H1 (cell line): ENCODE results near the gene SCG2. TPM values are rescaled to one million over a fixed set of nuclear protein-coding genes. Genes with fewer than 3 reads are reported as not detected.
"Not testable (repeated sequence)": the region's sequence is repeated elsewhere in the genome, so short reads cannot be mapped to it uniquely, and the experiment has no call there.

Experiments
- CTCF ChIA-PET: fragments of 300-600 bp; sonication (Branson Sonifier 250); formaldehyde crosslinking; loops from one replicate; lab custom pipeline; 2021; ENCODE audit not compliant: partially characterized antibody; lab: Charles Lee
- POLR2A ChIA-PET: fragments of 300-600 bp; sonication (Branson Sonifier 250); formaldehyde crosslinking; loops from one replicate; lab custom pipeline; 2021; ENCODE audit warnings: inconsistent platforms; ENCODE audit not compliant: partially characterized antibody; lab: Charles Lee
- DNase-seq, 2 experiments: peaks; one replicate each; pipeline versions ENCODE4 v3.0.0 to v3.0.0-alpha.2; 2010 to 2022; ENCODE audit warnings: low spot score in 2 of 2, low read depth in 1 of 2, mixed read lengths in 1 of 2
- FAIRE-seq: peaks from 2 replicates; lab custom pipeline; 2011; peaks lifted over from hg19 to GRCh38; lab: Jason Lieb, UNC
- H2AFZ ChIP-seq: 2 replicates; pipeline ENCODE4 v1.8.1; 2012; ENCODE audit warnings: low read length, inconsistent platforms
- H2AK5ac ChIP-seq: 2 replicates; pipeline ENCODE4 v1.6.1; 2013; ENCODE audit warnings: low read depth, low read length
- H2BK120ac ChIP-seq: replicated peaks from 2 replicates; pipeline ENCODE3; 2013; ENCODE audit warnings: low read depth, low read length, inconsistent platforms
- H2BK12ac ChIP-seq: 2 replicates; pipeline ENCODE4 v1.6.1; 2013; ENCODE audit warnings: low read depth, low read length
- H2BK15ac ChIP-seq: 2 replicates; pipeline ENCODE4 v1.6.1; 2013; ENCODE audit warnings: low read length
- H2BK20ac ChIP-seq: 2 replicates; pipeline ENCODE4 v1.6.1; 2013; ENCODE audit warnings: low read length
- H2BK5ac ChIP-seq: 2 replicates; pipeline ENCODE4 v1.6.1; 2013; ENCODE audit warnings: low read depth, low read length
- H3K14ac ChIP-seq: 2 replicates; pipeline ENCODE4 v1.6.1; 2013; ENCODE audit warnings: inconsistent platforms; ENCODE audit not compliant: insufficient read length
- H3K18ac ChIP-seq: 2 replicates; pipeline ENCODE4 v1.6.1; 2013; ENCODE audit warnings: low read length; ENCODE audit errors: extremely low read depth
- H3K23ac ChIP-seq: 2 replicates; pipeline ENCODE4 v1.6.1; 2013; ENCODE audit warnings: inconsistent platforms; ENCODE audit not compliant: insufficient read length
- H3K23me2 ChIP-seq: 2 replicates; pipeline ENCODE4 v1.6.1; 2013; ENCODE audit warnings: low read depth, low read length
- H3K27ac ChIP-seq: 2 replicates; pipeline ENCODE4 v1.6.1; 2011; ENCODE audit warnings: low read depth, low read length, inconsistent platforms
- H3K27me3 ChIP-seq, 4 experiments: replicated peaks in 1 of 4; 1 replicate in 1 of 4; 2 replicates in 3 of 4; pipeline versions ENCODE4 v1.6.1 to v1.8.1; 2011 to 2013; ENCODE audit warnings: low read length in 3 of 4, mild to moderate bottlenecking in 3 of 4, inconsistent platforms in 2 of 4, mixed read lengths in 2 of 4, moderate library complexity in 1 of 4; ENCODE audit not compliant: control insufficient read depth in 3 of 4, insufficient read depth in 3 of 4; ENCODE audit errors: extremely low read depth in 1 of 4
- H3K36me3 ChIP-seq, 4 experiments: 2 replicates each; pipeline versions ENCODE4 v1.6.1 to v1.8.1; 2011 to 2013; ENCODE audit warnings: mild to moderate bottlenecking in 4 of 4, low read length in 3 of 4, moderate library complexity in 2 of 4, control low read depth in 1 of 4, inconsistent platforms in 1 of 4; ENCODE audit not compliant: insufficient read depth in 4 of 4, control insufficient read depth in 2 of 4
- H3K4ac ChIP-seq: replicated peaks from 2 replicates; pipeline ENCODE3; 2013; ENCODE audit warnings: low read length, low read depth, mixed read lengths, inconsistent platforms; ENCODE audit not compliant: insufficient read length
- H3K4me1 ChIP-seq, 4 experiments: replicated peaks in 1 of 4; 1 replicate in 1 of 4; 2 replicates in 3 of 4; pipeline versions ENCODE4 v1.6.1 to v1.8.1; 2011 to 2013; ENCODE audit warnings: low read length in 3 of 4, inconsistent platforms in 2 of 4, mixed read lengths in 1 of 4; ENCODE audit not compliant: insufficient read depth in 4 of 4, control insufficient read depth in 3 of 4
- H3K4me2 ChIP-seq, 2 experiments: 2 replicates each; pipeline versions ENCODE4 v1.6.1 to v1.8.1; 2011 to 2013; ENCODE audit warnings: low read depth in 2 of 2, low read length in 2 of 2, control low read depth in 1 of 2, inconsistent platforms in 1 of 2, mild to moderate bottlenecking in 1 of 2; ENCODE audit not compliant: insufficient read depth in 1 of 2
- H3K4me3 ChIP-seq, 4 experiments: fragments of 200-600, 300-600 bp in 1 of 4; sonication (generic), shearing (Covaris generic), sonication (Bioruptor Twin) in 1 of 4; 2 replicates each; pipeline versions ENCODE4 v1.5.1 to v1.8.1; 2011 to 2016; ENCODE audit warnings: low read length in 4 of 4, low read depth in 3 of 4, control low read depth in 2 of 4, inconsistent platforms in 2 of 4, mild to moderate bottlenecking in 2 of 4, mixed read lengths in 1 of 4, moderate library complexity in 1 of 4; ENCODE audit not compliant: insufficient read depth in 2 of 4; ENCODE audit errors: extremely low read depth in 1 of 4
- H3K56ac ChIP-seq: replicated peaks from 2 replicates; pipeline ENCODE3; 2013; ENCODE audit warnings: low read depth, mild to moderate bottlenecking, mixed read lengths, low read length, inconsistent platforms; ENCODE audit not compliant: insufficient read length
- H3K79me1 ChIP-seq: 2 replicates; pipeline ENCODE4 v1.6.1; 2013; ENCODE audit warnings: low read depth, low read length, control low read depth
- H3K79me2 ChIP-seq, 2 experiments: 2 replicates each; pipeline versions ENCODE4 v1.6.1 to v1.8.1; 2012 to 2013; ENCODE audit warnings: low read length in 2 of 2, mild to moderate bottlenecking in 2 of 2, inconsistent platforms in 1 of 2; ENCODE audit not compliant: insufficient read depth in 2 of 2, control insufficient read depth in 1 of 2
- H3K9ac ChIP-seq, 4 experiments: replicated peaks in 1 of 4; 1 replicate in 1 of 4; 2 replicates in 3 of 4; pipeline versions ENCODE4 v1.6.1 to v1.8.1; 2011 to 2013; ENCODE audit warnings: low read depth in 3 of 4, low read length in 3 of 4, control low read depth in 2 of 4, mild to moderate bottlenecking in 2 of 4, moderate library complexity in 2 of 4, inconsistent platforms in 1 of 4; ENCODE audit errors: extremely low read depth in 1 of 4
- H3K9me3 ChIP-seq, 2 experiments: 2 replicates each; pipeline versions ENCODE4 v1.6.1 to v1.8.1; 2012 to 2013; ENCODE audit warnings: mild to moderate bottlenecking in 2 of 2, moderate library complexity in 2 of 2, control low read depth in 1 of 2, inconsistent platforms in 1 of 2, low read depth in 1 of 2, low read length in 1 of 2, mixed read lengths in 1 of 2; ENCODE audit not compliant: insufficient read depth in 2 of 2
- H4K20me1 ChIP-seq, 2 experiments: replicated peaks in 1 of 2; 2 replicates each; pipeline versions ENCODE3 to v1.8.1; 2011 to 2013; ENCODE audit warnings: inconsistent platforms in 2 of 2, low read length in 2 of 2, mild to moderate bottlenecking in 1 of 2; ENCODE audit not compliant: insufficient read depth in 2 of 2, control insufficient read depth in 1 of 2
- H4K5ac ChIP-seq: 2 replicates; pipeline ENCODE4 v1.6.1; 2013; ENCODE audit warnings: low read length, low read depth, mixed read lengths, inconsistent platforms; ENCODE audit not compliant: insufficient read length
- H4K8ac ChIP-seq: 2 replicates; pipeline ENCODE4 v1.8.0; 2013; ENCODE audit warnings: mild to moderate bottlenecking, moderate library complexity, low read length, inconsistent platforms; ENCODE audit not compliant: insufficient read depth; ENCODE audit errors: extremely low read depth
- H4K91ac ChIP-seq: replicated peaks from 2 replicates; pipeline ENCODE3; 2013; ENCODE audit warnings: low read length, mixed read lengths, inconsistent platforms; ENCODE audit not compliant: insufficient read length
- POLR2A ChIP-seq, 2 experiments: IDR thresholded peaks; 1 replicate in 1 of 2; 2 replicates in 1 of 2; pipeline ENCODE4 v1.6.1; 2011; ENCODE audit warnings: low read depth in 2 of 2, low read length in 2 of 2, mild to moderate bottlenecking in 2 of 2; ENCODE audit errors: control extremely low read depth in 1 of 2
- POLR2AphosphoS5 ChIP-seq: IDR thresholded peaks from 2 replicates; pipeline ENCODE4 v1.6.1; 2011; ENCODE audit warnings: low read depth, low read length
- WGBS, 2 experiments: shearing (Covaris generic) in 1 of 2; methylation state at CpG; one replicate each; pipeline versions ENCODE4 v1.1.6 to v1.1.7; 2013 to 2015; ENCODE audit warnings: low lambda C conversion rate in 2 of 2, mixed read lengths in 2 of 2, inconsistent platforms in 1 of 2, low coverage in 1 of 2, missing lambda C conversion rate in 1 of 2; ENCODE audit not compliant: insufficient replicate concordance in 2 of 2, insufficient coverage in 1 of 2, insufficient read length in 1 of 2; ENCODE audit errors: extremely low coverage in 1 of 2, missing lambda C conversion rate in 1 of 2; 5-methylcytosine and 5-hydroxymethylcytosine counted together
- polyA plus RNA-seq, 7 experiments: library from polyadenylated mRNA; depleted of rRNA in 3 of 7; stranded (reverse) in 5 of 7; unstranded in 2 of 7; fragments of >200 nt in 5 of 7; fragments of 200-250 nt in 2 of 7; gene quantifications; 1 replicate in 5 of 7; 2 replicates in 1 of 7; 4 replicates in 1 of 7; pipeline versions ENCODE4 v1.2.1 to v1.2.3, GENCODE V29; 2011 to 2013; ENCODE audit warnings: missing spikeins in 2 of 7, mixed read lengths in 2 of 7
- total RNA-seq: library from RNA; stranded (reverse); fragmentation: NEBNext Ultra II Directional; extraction: Animal tissue kit (Norgen Biotek cat#: 25700); gene quantifications from 2 replicates; pipeline ENCODE4 v1.2.1, GENCODE V29; 2021

Gene SCG2
- total and polyA plus RNA-seq, 2 of the 8 experiments (the other 6 are each of a cell fraction or from before 2014, with no cell fraction given): 0.54 to 1.0 TPM

- no peak for DNase-seq
- H2BK12ac ChIP-seq: no peak overlapping the region
- no peak overlapping the region for H3K4me3 ChIP-seq
- no peaks in the 10 kb centered on the region; a peak in 1 of 8 replicates for H3K36me3 ChIP-seq
- no peak overlapping the region for H4K91ac ChIP-seq
- no peaks in the 10 kb centered on the region for H3K79me1 ChIP-seq
- ChIA-PET CTCF (interaction anchor here (0.7 to 1.3 kb wide), 2 partner anchors 9 to 58 kb away, joined by 3 read pairs; no protein-coding TSS in a partner anchor), POLR2A (no interaction called here)
- no peak overlapping the region for H4K5ac ChIP-seq
- H2BK5ac ChIP-seq: no peak overlapping the region
- H3K23ac ChIP-seq: no peak overlapping the region
- H3K18ac ChIP-seq: no peak overlapping the region
- no peaks in the 10 kb centered on the region for H4K20me1 ChIP-seq
- H3K23me2 ChIP-seq: no peaks in the 10 kb centered on the region
- H2AFZ ChIP-seq: no peak overlapping the region
- no peak for FAIRE-seq
- no peaks in the 10 kb centered on the region for H3K9me3 ChIP-seq
- no peak overlapping the region for H2AK5ac ChIP-seq
- H2BK120ac ChIP-seq: no peak overlapping the region
- no peak overlapping the region for H3K27ac ChIP-seq
- H2BK15ac ChIP-seq: no peak overlapping the region
- H3K4me2 ChIP-seq: no peak overlapping the region
- no peak overlapping the region for H3K14ac ChIP-seq
- no peak overlapping the region for H3K9ac ChIP-seq
- 85% methylated on average over 2 of the region's 2 CpGs; no CpG with 5 or more reads in 1 of the 2 experiments for WGBS, 2 experiments
- no peaks in the 10 kb centered on the region for H3K27me3 ChIP-seq
- H3K4me1 ChIP-seq: no peaks in the 10 kb centered on the region
- no peak for TF ChIP-seq POLR2A (IDR thresholded peaks at IDR 0.05; ENCODE audit: control extremely low read depth in 1 of 2, low read depth in 2 of 2, low read length in 2 of 2)
- TF ChIP-seq POLR2AphosphoS5: no peak
- no peak overlapping the region for H4K8ac ChIP-seq
- H3K56ac ChIP-seq: no peak overlapping the region
- no peaks in the 10 kb centered on the region for H3K79me2 ChIP-seq
- H3K4ac ChIP-seq: no peak overlapping the region
- no peak overlapping the region for H2BK20ac ChIP-seq
Observed at GRCh38 chr2:223594259-223594658, 7.9 kb downstream of the SCG2 start.

GRCh38 chr2:223592689-223593088, 9.5 kb downstream of the SCG2 start:
- POLR2A ChIA-PET: not testable (repeated sequence)

More at GRCh38 chr2:223592689-223593088, 9.5 kb downstream of the SCG2 start:
- H3K4me1 ChIP-seq, H3K14ac ChIP-seq, DNase-seq, H3K4me3 ChIP-seq, H3K56ac ChIP-seq, H2AFZ ChIP-seq, H3K36me3 ChIP-seq, H3K27me3 ChIP-seq, H3K27ac ChIP-seq, H4K5ac ChIP-seq, H3K9me3 ChIP-seq, H4K8ac ChIP-seq, H2AK5ac ChIP-seq, H4K91ac ChIP-seq, H3K4ac ChIP-seq, FAIRE-seq, H2BK12ac ChIP-seq, H3K4me2 ChIP-seq, H2BK15ac ChIP-seq, H3K9ac ChIP-seq, CTCF ChIA-PET, H3K79me2 ChIP-seq, H2BK20ac ChIP-seq, H3K79me1 ChIP-seq, H3K18ac ChIP-seq, H2BK5ac ChIP-seq, H2BK120ac ChIP-seq, H3K23ac ChIP-seq, H4K20me1 ChIP-seq, H3K23me2 ChIP-seq: not testable (repeated sequence)
- WGBS, 2 experiments: 100% methylated on average over 1 of the region's 1 CpG; no CpG with 5 or more reads in 1 of the 2 experiments
